SU-DHL-6 (cell line): ENCODE data around the gene TXNDC11.

Experiments
- CTCF ChIP-seq: fragments of 200-600 bp; sonication (generic); IDR thresholded peaks from one replicate; pipeline ENCODE4 v1.5.1; 2017; ENCODE audit warnings: antibody characterized with exemption, mild to moderate bottlenecking, low read length, moderate library complexity; ENCODE audit not compliant: insufficient read depth, poor library complexity, severe bottlenecking
- EZH2phosphoT487 ChIP-seq: fragments of 200-600 bp; sonication (generic), shearing (Covaris generic); conservative IDR thresholded peaks from 2 replicates; pipeline ENCODE4 v1.6.1; 2018; ENCODE audit warnings: mild to moderate bottlenecking, antibody characterized with exemption, low read length, moderate library complexity, mixed read lengths

GRCh38 chr16:11691771-11692170, 50.9 kb downstream of the TXNDC11 start:
- TF ChIP-seq CTCF (no peak), EZH2phosphoT487 (no peak)
